Parathyroid adenoma (tissue), 2 donors: ENCODE data around the gene NPAS3.

Source experiments
- H2AFZ ChIP-seq: fragments of 300-600 bp; sonication (generic); one replicate; pipeline ENCODE4 v1.7.0; 2017; ENCODE audit warnings: antibody characterized with exemption, mild to moderate bottlenecking
- H3K27ac ChIP-seq: fragments of 300-600 bp; sonication (generic); one replicate; pipeline ENCODE4 v1.7.0; 2017
- H3K27me3 ChIP-seq: fragments of 300-600 bp; sonication (generic); one replicate; pipeline ENCODE4 v1.7.0; 2017; ENCODE audit warnings: low read length; ENCODE audit not compliant: control insufficient read depth, insufficient read depth
- H3K36me3 ChIP-seq: fragments of 300-600 bp; sonication (generic); one replicate; pipeline ENCODE4 v1.7.0; 2017; ENCODE audit warnings: low read length; ENCODE audit not compliant: control insufficient read depth, insufficient read depth
- H3K4me1 ChIP-seq: fragments of 300-600 bp; sonication (generic); one replicate; pipeline ENCODE4 v1.7.0; 2017; ENCODE audit warnings: control low read depth
- H3K4me2 ChIP-seq: fragments of 300-600 bp; sonication (generic); one replicate; pipeline ENCODE4 v1.7.0; 2017; ENCODE audit warnings: low read length
- H3K4me3 ChIP-seq: fragments of 300-600 bp; sonication (generic); one replicate; pipeline ENCODE4 v1.7.0; 2017; ENCODE audit warnings: low read depth, low read length
- H3K79me2 ChIP-seq: fragments of 300-600 bp; sonication (generic); one replicate; pipeline ENCODE4 v1.7.0; 2017; ENCODE audit warnings: control low read depth
- H3K9ac ChIP-seq: fragments of 300-600 bp; sonication (generic); one replicate; pipeline ENCODE4 v1.7.0; 2017; ENCODE audit warnings: mild to moderate bottlenecking
- H3K9me3 ChIP-seq: fragments of 300-600 bp; sonication (generic); one replicate; pipeline ENCODE4 v1.7.0; 2017; ENCODE audit warnings: low read length; ENCODE audit not compliant: control insufficient read depth
- TF ChIP-seq, protein P1 (sequence below): fragments of 300-600 bp; sonication (generic); IDR thresholded peaks from one replicate; pipeline ENCODE4 v1.7.0; 2017; ENCODE audit warnings: antibody characterized with exemption, mild to moderate bottlenecking
- donor health status: primary hyperparathyroidism.

Gene NPAS3

DNA sequence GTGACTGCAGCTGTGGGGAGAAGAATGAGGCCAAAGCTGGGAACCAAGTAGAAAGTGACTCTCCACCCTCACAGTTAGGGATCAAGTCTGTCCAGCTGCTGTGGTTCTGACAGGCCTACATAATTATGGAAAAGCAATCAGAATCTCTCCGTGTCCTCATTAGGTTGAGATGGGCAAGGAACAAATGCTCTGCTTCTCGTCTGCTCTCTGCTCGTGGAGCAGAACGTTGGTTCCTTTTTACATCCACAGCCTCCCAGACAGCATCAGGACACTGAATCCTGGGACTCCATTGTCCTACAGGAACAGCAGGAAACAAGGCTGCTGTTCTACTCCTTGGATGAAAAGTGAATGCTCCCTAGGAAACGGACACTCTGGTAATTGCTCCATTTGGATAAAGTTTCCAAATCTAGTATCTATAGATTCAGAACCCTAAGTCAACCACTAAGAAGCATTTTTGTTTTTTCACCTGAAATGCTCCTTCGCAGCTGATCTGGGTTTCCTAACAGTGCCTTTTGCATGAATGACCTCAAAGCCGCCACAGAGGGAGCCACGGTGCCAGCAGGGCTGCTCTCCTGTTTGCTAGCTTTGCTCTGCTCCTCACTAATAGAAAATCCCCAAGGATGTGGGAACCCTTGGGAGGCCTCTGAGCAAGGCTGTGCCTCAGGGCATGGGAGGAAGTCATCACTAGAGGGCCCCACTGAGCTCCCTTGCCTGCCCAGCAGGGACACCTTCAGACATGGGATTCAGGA lies 910.2 kb downstream of the NPAS3 start:
- no peak overlapping the region for H3K4me2 ChIP-seq
- H3K9me3 ChIP-seq, result no peaks in the 10 kb centered on the region
- no peaks in the 10 kb centered on the region for H3K36me3 ChIP-seq
- H3K4me1 ChIP-seq, result no peaks in the 10 kb centered on the region
- TF ChIP-seq, protein P1, sequence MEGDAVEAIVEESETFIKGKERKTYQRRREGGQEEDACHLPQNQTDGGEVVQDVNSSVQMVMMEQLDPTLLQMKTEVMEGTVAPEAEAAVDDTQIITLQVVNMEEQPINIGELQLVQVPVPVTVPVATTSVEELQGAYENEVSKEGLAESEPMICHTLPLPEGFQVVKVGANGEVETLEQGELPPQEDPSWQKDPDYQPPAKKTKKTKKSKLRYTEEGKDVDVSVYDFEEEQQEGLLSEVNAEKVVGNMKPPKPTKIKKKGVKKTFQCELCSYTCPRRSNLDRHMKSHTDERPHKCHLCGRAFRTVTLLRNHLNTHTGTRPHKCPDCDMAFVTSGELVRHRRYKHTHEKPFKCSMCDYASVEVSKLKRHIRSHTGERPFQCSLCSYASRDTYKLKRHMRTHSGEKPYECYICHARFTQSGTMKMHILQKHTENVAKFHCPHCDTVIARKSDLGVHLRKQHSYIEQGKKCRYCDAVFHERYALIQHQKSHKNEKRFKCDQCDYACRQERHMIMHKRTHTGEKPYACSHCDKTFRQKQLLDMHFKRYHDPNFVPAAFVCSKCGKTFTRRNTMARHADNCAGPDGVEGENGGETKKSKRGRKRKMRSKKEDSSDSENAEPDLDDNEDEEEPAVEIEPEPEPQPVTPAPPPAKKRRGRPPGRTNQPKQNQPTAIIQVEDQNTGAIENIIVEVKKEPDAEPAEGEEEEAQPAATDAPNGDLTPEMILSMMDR, result peak; percentile 34
- no peak overlapping the region for H3K9ac ChIP-seq
- H2AFZ ChIP-seq, result no peak overlapping the region
- H3K27me3 ChIP-seq, result no peaks in the 10 kb centered on the region
- H3K79me2 ChIP-seq, result no peaks in the 10 kb centered on the region
- no peak overlapping the region for H3K4me3 ChIP-seq
- no peak overlapping the region for H3K27ac ChIP-seq

DNA sequence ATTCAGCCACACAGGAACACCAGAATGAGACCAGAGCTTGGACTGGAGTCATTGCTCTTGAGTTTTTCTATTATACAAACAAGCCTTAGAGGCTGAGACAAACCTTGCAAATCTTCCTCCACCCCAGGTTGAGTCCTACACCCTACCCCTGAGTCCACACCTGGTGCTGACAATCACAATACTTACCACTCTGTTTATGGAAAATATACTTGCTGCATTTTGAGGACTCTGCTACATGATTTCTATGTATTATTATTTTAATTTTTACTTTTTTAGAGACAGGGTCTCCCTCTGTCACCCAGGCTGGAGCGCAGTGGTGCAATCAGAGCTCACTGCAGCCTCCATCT lies 910.7 kb downstream of the NPAS3 start:
- Histone ChIP-seq H3K36me3 (no peaks in the 10 kb centered on the region), H3K27me3 (no peaks in the 10 kb centered on the region), H3K4me2 (no peak overlapping the region), H3K9ac (no peak overlapping the region), H3K4me1 (no peaks in the 10 kb centered on the region), H3K9me3 (no peaks in the 10 kb centered on the region), H3K79me2 (no peaks in the 10 kb centered on the region), H3K4me3 (no peak overlapping the region), H2AFZ (no peak overlapping the region), H3K27ac (no peak overlapping the region)
- TF ChIP-seq, protein P1, result no peak

DNA sequence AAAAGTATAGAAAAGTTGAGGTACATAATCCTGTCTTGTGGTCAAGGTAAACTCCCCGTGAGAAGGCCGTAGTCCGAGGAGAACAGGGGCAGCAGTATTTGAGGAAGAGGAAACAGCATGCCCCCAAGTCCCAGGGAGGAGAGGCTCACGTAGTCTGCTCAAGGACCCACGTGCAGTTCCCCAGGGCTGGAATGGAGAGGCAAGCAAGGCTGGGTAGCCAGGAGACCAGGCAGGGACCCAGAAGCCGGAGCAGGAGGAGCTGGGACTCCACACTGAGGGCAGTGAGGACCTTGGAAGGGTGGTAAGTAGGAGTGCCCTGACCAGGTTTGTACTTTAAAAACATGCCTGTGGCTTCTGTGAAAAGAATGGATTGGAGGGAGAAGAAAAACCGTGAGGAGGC lies 912.1 kb downstream of the NPAS3 start:
- Histone ChIP-seq H3K4me1 (no peaks in the 10 kb centered on the region), H3K9ac (no peak overlapping the region), H2AFZ (no peak overlapping the region), H3K79me2 (no peaks in the 10 kb centered on the region), H3K4me3 (no peak overlapping the region), H3K4me2 (no peak overlapping the region), H3K36me3 (no peaks in the 10 kb centered on the region), H3K9me3 (no peaks in the 10 kb centered on the region), H3K27ac (no peak overlapping the region), H3K27me3 (no peaks in the 10 kb centered on the region)
- TF ChIP-seq, protein P1, result no peak

DNA sequence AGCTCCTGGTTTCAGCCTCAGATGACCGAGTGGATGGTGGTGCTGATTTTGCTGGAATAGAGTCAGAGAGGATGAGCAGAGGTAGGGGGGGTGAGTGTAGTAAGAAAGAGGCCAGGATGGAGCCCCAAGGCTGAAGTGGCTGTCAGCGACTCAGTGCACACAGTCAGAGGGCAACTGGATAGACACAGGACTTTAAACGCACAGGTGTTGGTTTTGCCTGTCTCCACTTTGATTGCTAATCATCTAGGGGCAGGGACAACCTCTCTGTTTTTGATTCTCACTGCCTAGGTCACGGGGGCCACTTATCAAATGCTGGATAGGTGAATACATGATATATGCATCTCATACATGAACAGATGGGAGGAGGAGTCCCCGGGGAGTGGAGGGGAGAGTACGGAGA lies 912.7 kb downstream of the NPAS3 start:
- H3K4me1 ChIP-seq, result no peaks in the 10 kb centered on the region
- no peak overlapping the region for H3K9ac ChIP-seq
- TF ChIP-seq, protein P1, result no peak

DNA sequence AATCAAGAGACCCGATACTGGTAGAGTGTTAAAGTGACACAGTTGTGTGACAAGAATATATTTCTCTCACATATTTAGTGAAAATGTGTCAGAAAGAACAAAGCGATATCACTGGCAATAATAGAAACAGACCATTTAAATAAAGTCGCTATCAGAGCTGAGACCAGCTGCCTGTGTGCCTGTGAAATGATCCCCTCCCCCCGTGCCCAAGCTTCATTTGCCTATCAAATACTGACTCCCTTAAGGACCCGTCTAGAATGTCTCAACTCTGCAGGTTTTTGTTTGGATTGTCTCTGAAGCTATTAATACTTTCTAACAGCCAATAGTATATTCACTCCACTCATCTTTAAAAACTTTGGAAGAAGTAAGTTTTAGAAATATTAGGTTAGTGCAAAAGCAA lies 913.3 kb downstream of the NPAS3 start:
- Histone ChIP-seq H3K9me3 (no peaks in the 10 kb centered on the region), H3K9ac (no peak overlapping the region), H2AFZ (no peak overlapping the region), H3K4me2 (no peak overlapping the region), H3K36me3 (no peaks in the 10 kb centered on the region), H3K27me3 (no peaks in the 10 kb centered on the region), H3K4me1 (no peaks in the 10 kb centered on the region), H3K4me3 (no peak overlapping the region), H3K27ac (no peak overlapping the region), H3K79me2 (no peaks in the 10 kb centered on the region)
- TF ChIP-seq, protein P1, result no peak

More for the DNA sequence above, 912.7 kb downstream of the NPAS3 start:
- H3K36me3 ChIP-seq, result no peaks in the 10 kb centered on the region
- H2AFZ ChIP-seq, result no peak overlapping the region
- H3K27ac ChIP-seq, result no peak overlapping the region
- no peak overlapping the region for H3K4me2 ChIP-seq
- H3K79me2 ChIP-seq, result no peaks in the 10 kb centered on the region
- H3K27me3 ChIP-seq, result no peaks in the 10 kb centered on the region
- H3K4me3 ChIP-seq, result no peak overlapping the region
- no peaks in the 10 kb centered on the region for H3K9me3 ChIP-seq
